22Rv1 (cell line): ENCODE data around the gene OLIG2.

Source experiments
- ZFX ChIP-seq: fragments of 450-650 bp; IDR thresholded peaks from 2 replicates; pipeline ENCODE4 v1.6.1; 2017; ENCODE audit warnings: antibody characterized with exemption, borderline replicate concordance
- TF ChIP-seq, protein P1 (sequence below): fragments of 450-650 bp; IDR thresholded peaks from 2 replicates; pipeline ENCODE4 v1.5.1; 2017; ENCODE audit warnings: mild to moderate bottlenecking

DNA sequence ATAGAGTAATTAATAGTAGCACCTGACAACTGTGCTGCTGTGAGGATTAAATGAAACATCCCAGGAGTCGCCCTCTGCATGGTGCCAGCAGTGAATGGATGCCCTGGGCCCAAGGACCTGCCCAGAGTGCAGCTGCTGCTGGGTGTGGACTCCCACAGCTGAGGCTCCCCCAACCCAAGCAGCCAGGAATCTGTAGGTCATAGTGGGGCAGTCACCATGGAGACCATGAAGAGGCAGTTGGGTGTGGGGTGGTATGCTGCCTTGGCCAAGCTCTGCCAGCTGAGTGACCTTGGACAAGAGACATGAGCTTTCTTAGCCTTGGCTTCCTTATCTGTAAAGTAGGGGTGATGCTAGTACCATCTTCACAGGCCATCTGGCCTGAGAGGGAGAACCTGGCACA is 9.4 kb downstream of the OLIG2 start:
- TF ChIP-seq, protein P1, sequence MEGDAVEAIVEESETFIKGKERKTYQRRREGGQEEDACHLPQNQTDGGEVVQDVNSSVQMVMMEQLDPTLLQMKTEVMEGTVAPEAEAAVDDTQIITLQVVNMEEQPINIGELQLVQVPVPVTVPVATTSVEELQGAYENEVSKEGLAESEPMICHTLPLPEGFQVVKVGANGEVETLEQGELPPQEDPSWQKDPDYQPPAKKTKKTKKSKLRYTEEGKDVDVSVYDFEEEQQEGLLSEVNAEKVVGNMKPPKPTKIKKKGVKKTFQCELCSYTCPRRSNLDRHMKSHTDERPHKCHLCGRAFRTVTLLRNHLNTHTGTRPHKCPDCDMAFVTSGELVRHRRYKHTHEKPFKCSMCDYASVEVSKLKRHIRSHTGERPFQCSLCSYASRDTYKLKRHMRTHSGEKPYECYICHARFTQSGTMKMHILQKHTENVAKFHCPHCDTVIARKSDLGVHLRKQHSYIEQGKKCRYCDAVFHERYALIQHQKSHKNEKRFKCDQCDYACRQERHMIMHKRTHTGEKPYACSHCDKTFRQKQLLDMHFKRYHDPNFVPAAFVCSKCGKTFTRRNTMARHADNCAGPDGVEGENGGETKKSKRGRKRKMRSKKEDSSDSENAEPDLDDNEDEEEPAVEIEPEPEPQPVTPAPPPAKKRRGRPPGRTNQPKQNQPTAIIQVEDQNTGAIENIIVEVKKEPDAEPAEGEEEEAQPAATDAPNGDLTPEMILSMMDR: no peak
- TF ChIP-seq ZFX: no peak
